ENCODE results near the gene NKG7. TPM values are rescaled to one million over a fixed set of nuclear protein-coding genes. Genes with fewer than 3 reads are reported as not detected.

Gene NKG7
- total and polyA plus RNA-seq, 2 of the 13 experiments (the other 11 are each of a cell fraction or from before 2014, with no cell fraction given), result 0.40 TPM; not detected in 1

DNA sequence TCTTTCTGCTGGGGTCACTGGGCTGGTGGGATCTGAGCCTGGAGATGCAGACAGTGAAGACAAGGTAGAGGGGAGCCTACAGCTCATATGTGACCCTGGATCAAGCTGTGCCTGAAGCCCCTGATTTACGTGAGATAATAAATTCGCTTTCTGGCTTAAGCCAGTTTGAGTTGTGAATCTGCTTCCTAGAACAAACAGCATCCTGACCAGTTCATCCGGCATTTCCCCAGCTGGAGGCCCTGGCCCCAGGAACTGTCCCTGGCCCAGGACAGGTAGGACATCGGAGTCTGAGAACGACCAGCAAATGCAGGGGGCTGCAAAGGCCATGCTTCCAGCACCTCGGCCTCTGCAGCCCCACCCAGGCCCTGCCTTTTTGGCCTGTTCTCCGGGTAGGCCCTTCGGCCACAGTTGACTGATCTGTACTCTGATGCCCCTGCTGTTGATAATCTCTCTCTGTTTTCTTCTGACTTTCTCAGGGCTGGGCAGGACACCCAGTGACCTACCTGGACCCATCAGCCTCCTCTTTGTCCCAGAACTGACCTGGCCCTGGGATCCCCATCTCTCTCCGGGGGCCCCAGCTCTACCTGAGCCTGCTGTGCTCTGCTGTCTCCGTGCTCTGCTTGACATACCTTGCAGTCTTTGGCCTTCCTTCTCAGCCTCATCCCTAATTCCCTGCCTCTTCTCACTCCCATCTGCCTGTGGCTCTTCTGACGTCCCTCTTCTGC is 21.0 kb downstream of the NKG7 start (continued):
- TF ChIP-seq ZSCAN25 (CRISPR knock-in tag; IDR thresholded peaks at IDR 0.05) (no peak), SAP130 (CRISPR knock-in tag; IDR thresholded peaks at IDR 0.05; ENCODE audit: low read depth) (no peak; the same call in 1 of the 2 replicates), MEIS2 (CRISPR knock-in tag; IDR thresholded peaks at IDR 0.05) (no peak), NRL (CRISPR knock-in tag; IDR thresholded peaks at IDR 0.05; ENCODE audit: borderline replicate concordance) (no peak), XBP1 (CRISPR knock-in tag; IDR thresholded peaks at IDR 0.05) (no peak), TRIM24 (CRISPR knock-in tag; IDR thresholded peaks at IDR 0.05) (no peak), ZNF383 (CRISPR knock-in tag; IDR thresholded peaks at IDR 0.05; ENCODE audit: borderline replicate concordance) (no peak), ZNF660 (CRISPR knock-in tag; IDR thresholded peaks at IDR 0.05; ENCODE audit: borderline replicate concordance, low read depth) (no peak), RFX1 (IDR thresholded peaks at IDR 0.05) (no peak), SRF (IDR thresholded peaks at IDR 0.05; ENCODE audit: low read depth, low read length) (no peak), REST (IDR thresholded peaks at IDR 0.05; ENCODE audit: borderline replicate concordance in 1 of 2, low read depth in 1 of 2, low read length in 2 of 2) (no peak), PRDM4 (CRISPR knock-in tag; IDR thresholded peaks at IDR 0.05; ENCODE audit: borderline replicate concordance) (no peak), CEBPG (CRISPR knock-in tag; IDR thresholded peaks at IDR 0.05) (no peak), IRF2 (CRISPR knock-in tag; IDR thresholded peaks at IDR 0.05) (no peak), CREM (IDR thresholded peaks at IDR 0.05) (no peak), CREM (CRISPR knock-in tag; IDR thresholded peaks at IDR 0.05) (no peak), ZNF224 (CRISPR knock-in tag; IDR thresholded peaks at IDR 0.05) (0 out of 2 replicates have a peak, but pooled peaks have one; percentile 7), HDAC1 (CRISPR knock-in tag; IDR thresholded peaks at IDR 0.05) (0 out of 2 replicates have a peak, but pooled peaks have one; percentile 9), POLR2AphosphoS5 (IDR thresholded peaks at IDR 0.05; ENCODE audit: low read depth, low read length) (peak; percentile 37)
- TF ChIP-seq, protein P1, sequence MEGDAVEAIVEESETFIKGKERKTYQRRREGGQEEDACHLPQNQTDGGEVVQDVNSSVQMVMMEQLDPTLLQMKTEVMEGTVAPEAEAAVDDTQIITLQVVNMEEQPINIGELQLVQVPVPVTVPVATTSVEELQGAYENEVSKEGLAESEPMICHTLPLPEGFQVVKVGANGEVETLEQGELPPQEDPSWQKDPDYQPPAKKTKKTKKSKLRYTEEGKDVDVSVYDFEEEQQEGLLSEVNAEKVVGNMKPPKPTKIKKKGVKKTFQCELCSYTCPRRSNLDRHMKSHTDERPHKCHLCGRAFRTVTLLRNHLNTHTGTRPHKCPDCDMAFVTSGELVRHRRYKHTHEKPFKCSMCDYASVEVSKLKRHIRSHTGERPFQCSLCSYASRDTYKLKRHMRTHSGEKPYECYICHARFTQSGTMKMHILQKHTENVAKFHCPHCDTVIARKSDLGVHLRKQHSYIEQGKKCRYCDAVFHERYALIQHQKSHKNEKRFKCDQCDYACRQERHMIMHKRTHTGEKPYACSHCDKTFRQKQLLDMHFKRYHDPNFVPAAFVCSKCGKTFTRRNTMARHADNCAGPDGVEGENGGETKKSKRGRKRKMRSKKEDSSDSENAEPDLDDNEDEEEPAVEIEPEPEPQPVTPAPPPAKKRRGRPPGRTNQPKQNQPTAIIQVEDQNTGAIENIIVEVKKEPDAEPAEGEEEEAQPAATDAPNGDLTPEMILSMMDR (CRISPR knock-in tag; IDR thresholded peaks at IDR 0.05), result no peak
- TF ChIP-seq, protein P2, sequence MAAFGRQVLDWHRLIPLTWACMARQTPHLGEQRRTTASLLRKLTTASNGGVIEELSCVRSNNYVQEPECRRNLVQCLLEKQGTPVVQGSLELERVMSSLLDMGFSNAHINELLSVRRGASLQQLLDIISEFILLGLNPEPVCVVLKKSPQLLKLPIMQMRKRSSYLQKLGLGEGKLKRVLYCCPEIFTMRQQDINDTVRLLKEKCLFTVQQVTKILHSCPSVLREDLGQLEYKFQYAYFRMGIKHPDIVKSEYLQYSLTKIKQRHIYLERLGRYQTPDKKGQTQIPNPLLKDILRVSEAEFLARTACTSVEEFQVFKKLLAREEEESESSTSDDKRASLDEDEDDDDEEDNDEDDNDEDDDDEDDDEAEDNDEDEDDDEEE (CRISPR knock-in tag; IDR thresholded peaks at IDR 0.05), result no peak
- TF ChIP-seq, protein P3, sequence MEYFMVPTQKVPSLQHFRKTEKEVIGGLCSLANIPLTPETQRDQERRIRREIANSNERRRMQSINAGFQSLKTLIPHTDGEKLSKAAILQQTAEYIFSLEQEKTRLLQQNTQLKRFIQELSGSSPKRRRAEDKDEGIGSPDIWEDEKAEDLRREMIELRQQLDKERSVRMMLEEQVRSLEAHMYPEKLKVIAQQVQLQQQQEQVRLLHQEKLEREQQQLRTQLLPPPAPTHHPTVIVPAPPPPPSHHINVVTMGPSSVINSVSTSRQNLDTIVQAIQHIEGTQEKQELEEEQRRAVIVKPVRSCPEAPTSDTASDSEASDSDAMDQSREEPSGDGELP (IDR thresholded peaks at IDR 0.05; ENCODE audit: borderline replicate concordance, low read depth), result no peak

All from HepG2 (cell line).